GM21723 (cell line): Measurements from ENCODE around the gene GOPC.
A peak's percentile ranks its signal among the peaks of the same experiment; 100 is the strongest.
"Not testable (repeated sequence)": the region's sequence is repeated elsewhere in the genome, so short reads cannot be mapped to it uniquely, and the experiment has no call there.

Experiments
- ATAC-seq: cut with Tn5 transposase; IDR thresholded peaks from one replicate; pipeline ENCODE4 v1.9.1; 2021; ENCODE audit warnings: mild to moderate bottlenecking, moderate library complexity; ENCODE audit not compliant: unreplicated experiment

Gene GOPC

GRCh38 chr6:117602151-117602898 is at the start of gene GOPC:
Gene GOPC, minus strand, starts transcription at chr6:117602511. Its CDS starts 223 bp downstream, at chr6:117602288.
- ATAC-seq: peak; percentile 94

DNA sequence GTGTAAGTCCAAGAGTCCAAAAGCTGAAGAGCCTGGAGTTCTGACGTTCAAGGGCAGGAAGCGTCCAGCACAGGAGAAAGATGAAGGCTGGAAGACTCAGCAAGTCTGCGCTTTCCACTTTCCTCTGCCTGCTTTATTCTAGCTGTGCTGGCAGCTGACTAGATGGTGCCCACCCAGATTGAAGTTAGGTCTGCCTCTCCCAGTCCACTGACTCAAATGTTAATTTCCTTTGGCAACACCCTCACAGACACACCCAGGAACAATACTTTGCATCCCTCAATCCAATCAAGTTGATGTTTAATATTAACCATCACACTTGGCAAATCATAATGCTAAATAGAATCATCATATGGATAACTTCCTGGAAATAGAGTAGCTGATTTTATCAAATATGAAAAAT is 49.7 kb upstream of the GOPC start:
- not testable (repeated sequence) for ATAC-seq

- no peak for ATAC-seq
Measured at GRCh38 chr6:117642976-117643375, 40.7 kb upstream of the GOPC start.

DNA sequence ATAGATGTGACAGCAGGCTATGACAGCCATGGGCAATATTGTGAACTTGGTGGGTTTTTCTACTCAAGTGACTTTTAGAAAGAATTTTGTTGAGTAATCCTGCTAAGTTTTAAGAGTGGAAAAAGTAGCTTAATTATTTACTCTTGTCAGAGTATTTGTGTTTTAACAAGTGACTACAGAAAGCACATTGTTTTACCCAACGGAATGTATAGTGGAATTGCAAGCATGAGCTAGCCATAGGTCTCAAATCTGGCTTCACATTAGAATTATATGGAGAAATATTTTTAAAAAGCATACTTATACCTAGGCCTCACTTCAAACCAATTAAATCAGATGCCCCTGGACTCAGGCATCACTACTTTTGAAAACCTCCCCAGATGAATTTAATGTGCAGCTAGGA is 35.5 kb upstream of the GOPC start:
- ATAC-seq: no peak

DNA sequence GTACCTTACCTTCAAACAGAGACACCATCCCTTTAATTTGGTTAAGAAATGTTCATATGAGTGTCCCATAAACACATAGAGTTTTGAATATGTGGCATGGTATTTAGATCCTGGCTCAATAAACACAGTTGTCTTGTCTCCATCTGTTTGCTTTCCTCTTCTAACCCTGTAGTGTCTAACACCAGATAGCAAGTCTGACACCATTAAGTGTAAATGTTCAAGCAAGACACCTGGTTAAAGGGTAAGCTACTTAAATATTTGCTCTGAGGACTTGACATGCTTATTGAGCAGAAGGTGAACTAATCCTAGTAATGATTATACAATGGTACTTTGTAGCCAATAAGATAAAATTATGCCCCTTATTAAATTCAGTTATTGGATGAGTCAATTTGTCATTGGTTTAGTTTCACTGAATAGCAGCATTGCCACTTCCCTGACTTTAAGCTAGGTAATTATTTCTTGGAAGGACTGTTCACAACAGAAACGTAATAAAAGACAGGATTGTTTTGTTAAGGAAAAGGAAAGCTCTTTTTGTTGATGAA is 26.9 kb upstream of the GOPC start:
- no peak for ATAC-seq

DNA sequence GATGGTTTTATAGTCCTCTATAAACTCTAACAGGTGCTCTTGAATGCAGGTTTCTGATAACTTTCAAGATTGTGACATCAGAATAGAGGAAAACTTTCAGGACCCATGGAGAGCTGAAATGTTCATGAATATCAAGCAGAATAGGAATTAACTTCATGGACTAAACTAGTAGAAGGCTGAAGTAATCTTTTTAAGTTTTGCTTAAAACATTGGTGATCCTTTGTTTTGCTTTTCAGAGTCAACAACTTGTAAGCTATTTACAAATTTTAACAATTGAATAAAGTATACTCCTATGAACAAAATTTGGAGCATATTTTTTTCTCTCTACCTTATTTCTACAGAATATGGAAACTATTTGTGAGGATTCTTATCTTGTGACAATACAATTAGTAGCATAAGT is 25.2 kb upstream of the GOPC start:
- no peak for ATAC-seq

DNA sequence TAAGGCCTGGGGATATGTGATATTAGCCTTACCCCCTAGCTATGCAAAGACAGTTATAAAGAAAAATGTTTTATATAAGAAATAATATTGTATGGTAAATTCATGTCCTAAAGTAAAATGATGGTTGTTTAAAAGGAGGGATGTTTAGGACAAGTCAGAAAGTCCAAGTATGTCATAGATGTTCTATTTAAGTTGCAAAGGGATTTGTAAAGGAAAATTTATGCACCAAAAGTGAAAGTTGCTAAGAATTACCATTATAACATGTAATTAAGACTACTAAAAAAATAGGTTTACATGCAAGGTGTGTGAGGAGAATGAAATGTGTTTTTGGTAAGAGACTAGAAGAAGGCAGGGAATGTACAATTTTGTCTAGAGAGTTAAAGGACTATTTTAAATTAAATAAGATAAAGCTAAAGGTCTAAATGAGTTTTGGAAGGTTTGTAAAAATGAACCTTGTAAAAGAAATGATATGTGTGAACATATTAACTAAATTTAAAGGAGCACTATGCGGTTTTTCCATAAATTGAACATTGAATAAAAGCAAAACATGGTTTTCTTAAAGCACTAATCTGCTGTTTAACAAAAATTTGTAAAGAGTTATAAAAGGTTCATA is 22.7 kb upstream of the GOPC start:
- no peak for ATAC-seq

DNA sequence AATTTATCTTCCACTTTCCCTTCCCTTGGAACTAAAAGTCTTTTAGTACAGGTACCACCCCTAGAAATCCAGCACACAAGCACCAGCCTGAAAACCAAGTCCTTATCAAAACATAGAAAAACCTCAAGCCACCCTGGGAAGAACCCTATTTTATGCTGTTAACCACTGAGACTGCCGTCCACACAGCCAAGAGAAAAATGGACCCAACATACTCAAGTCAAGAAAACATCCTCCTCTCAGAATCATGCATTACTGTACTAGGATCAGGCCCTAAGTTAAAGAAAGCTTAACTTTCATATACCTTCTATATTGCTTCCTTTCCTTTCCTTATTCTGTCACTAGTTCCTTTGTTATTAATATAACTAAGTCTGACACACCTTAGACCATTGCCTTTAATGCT is 16.9 kb upstream of the GOPC start:
- ATAC-seq: no peak

DNA sequence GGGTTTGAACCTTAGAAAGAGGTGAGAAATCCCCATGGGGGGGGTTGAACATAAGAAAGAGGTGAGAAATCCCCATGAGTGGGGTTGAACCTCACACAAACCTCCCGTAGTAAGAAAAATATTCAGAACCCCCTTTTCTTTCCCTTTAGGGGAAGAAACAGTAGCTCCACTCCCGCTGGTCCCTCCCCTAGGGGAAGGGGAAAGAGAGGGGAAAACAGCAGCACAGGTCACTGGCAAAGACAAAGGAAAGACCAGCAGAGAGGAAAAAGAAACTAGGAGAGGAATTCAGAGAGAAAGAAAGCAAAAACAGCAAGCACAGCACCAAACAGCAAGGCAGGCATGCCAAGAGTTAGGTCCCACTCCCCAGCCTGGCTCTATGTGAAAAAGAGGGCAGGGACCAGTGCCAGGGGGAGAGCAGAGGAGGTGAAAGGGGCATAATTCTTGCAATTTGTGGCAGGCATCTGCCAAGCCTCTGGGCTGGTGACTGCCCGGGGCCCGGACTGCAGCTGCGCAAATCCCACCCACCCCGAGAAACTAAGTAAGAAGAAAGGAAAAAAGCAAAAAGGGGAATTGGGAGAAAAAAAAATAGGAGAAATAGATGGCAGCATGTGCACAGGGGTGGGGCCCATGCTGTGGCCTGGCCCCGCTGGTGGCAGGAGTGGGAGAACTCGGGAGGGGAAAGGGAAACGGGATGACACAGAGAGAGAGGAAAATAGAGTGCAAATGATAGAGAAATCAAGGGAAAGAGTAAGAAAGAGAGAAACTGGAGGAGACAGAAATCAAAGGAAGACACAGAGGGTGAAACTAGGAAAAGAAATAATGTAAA is 15.1 kb upstream of the GOPC start:
- no peak for ATAC-seq

GRCh38 chr6:117616391-117617209 is 14.3 kb upstream of the GOPC start:
- ATAC-seq: no peak

- ATAC-seq: no peak
Measured at GRCh38 chr6:117615750-117616390, 13.6 kb upstream of the GOPC start.

GRCh38 chr6:117613920-117614560 is 11.7 kb upstream of the GOPC start:
- no peak for ATAC-seq

GRCh38 chr6:117607511-117607910 is 5.2 kb upstream of the GOPC start:
- no peak for ATAC-seq

DNA sequence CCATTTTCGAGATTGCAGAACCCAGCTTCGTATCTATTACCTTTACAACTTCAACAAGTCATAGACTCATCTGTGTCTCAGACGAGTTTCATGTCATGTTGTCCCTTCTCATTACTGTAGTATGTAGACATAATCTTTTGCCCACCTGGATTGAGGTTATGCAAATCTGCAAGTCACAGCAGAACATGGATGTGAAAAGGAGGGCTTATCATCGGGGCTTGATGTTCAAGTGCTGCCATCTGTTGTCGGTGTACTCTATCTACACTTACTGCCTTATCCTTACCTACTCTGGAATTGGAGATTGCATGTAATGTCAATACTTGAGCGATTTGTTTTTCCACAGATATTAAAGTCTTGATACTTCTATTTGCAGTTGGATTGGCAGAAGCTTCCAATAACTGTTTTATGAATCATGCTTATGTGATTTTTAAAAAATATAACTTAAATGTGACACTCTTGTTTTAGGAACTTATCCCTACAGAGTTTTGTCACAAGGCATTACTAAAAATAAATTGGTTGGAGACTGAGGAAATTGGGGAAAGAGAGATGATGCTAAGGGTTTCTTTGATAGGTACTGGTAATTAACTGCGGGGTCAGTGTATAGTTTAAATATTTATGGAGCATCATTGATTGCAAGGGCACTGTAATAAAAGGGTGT is 3.0 kb upstream of the GOPC start:
- peak; percentile 46 for ATAC-seq

- no peak for ATAC-seq
Measured at GRCh38 chr6:117603821-117604220, 1.5 kb upstream of the GOPC start.

DNA sequence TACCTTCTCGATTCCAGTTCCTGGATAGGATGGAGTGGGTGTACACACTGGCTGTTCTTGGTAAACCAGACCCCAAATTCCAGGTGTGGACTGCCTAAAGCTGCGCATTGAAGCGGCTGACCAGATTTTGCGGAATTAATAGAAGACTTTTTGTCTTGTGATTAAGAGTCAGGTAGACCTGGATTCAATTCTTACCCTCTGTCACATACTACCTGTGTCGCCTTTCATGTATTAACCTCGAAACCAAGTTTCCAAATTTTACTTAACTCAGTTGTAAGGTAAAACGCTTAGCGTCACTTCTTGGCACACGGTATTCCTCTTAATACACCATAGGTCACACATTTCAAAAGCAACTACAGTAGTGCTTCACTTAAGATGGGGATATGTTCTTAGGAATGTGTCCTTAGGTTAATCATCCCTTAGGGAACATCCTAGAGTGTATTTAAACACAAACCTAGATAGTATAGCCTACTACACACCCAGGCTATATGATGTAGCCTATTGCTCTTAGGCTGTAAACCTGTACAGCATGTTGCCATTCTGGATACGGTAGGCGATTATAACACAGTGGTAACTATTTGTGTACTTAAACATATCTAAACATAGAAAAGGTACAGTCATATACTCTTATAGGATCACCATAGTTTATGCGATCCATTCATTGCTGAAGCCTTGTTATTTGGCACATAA is 733 bp upstream of the GOPC start:
- no peak for ATAC-seq

DNA sequence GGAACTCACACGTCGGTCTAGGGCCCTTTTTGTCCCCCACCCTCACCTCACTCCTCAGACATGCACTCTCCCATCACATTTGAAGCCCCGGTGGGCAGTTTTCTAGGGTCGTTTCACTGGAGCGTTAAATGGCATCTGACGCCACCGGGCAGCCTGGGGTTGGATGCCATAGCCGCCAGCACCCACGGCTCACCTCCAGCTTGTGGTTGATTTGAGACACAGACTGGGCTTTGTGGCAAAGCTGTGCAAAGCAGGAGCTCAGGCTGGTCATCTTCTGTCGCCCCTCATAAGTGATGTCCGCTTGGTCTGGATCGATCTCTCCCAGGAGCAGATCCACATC is 530 bp downstream of the GOPC start:
- ATAC-seq: peak; percentile 12

GRCh38 chr6:117600008-117600743 is 2.1 kb downstream of the GOPC start:
- no peak for ATAC-seq
